Vagina (tissue), 2 donors: ENCODE measurements around the gene WDR4.
"Not testable (repeated sequence)": the region's sequence is repeated elsewhere in the genome, so short reads cannot be mapped to it uniquely, and the experiment has no call there.

Experiments
- CTCF ChIP-seq, 3 experiments: fragments of 450-650 bp in 2 of 3; fragments of 200-600 bp in 1 of 3; sonication (generic) in 1 of 3; IDR thresholded peaks; one replicate each; pipeline ENCODE4 v1.5.1; 2017 to 2019; ENCODE audit warnings: antibody characterized with exemption in 3 of 3, mild to moderate bottlenecking in 2 of 3, moderate library complexity in 2 of 3
- POLR2AphosphoS5 ChIP-seq, 2 donors: sonication (generic); formaldehyde crosslinking; IDR thresholded peaks; one replicate each; pipeline ENCODE4 v1.9.0; 2017; ENCODE audit warnings: antibody characterized with exemption in 2 of 2, mild to moderate bottlenecking in 2 of 2, low read depth in 1 of 2; ENCODE audit not compliant: insufficient read depth in 1 of 2

DNA sequence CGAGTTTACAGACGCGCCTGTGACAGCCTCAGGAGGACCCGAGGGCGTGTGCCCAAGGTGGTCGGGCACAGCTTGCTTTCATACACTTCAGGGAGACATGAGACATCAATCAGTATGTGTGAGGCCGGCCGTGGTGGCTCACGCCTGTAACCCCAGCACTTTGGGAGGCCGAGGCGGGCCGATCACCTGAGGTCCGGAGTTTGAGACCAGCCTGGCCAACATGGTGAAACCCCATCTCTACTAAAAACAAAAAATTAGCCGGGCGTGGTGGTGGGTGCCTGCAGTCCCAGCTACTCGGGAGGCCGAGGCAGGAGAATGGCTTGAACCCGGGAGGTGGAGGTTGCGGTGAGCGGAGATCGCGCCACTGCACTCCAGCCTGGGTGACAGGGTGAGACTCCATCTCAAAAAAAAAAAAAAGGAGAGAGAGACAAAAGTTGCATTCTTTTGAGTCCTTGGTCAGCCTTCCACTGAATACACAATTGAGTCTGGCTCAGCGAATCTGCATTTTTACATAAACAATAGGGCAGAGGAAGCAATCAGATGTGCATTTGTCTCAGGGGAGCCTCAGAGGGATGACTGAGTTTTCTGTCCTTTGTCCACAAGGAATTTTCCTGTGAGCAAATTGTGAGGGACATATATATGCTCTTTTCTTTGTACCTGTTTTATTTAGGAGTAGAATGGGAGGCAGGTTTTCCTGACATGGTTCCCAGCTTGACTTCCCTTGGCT is 48.3 kb upstream of the WDR4 start:
- TF ChIP-seq CTCF (IDR thresholded peaks at IDR 0.05); POLR2AphosphoS5 (IDR thresholded peaks at IDR 0.05; ENCODE audit: insufficient read depth in 1 of 2, low read depth in 1 of 2): not testable (repeated sequence)
